RWPE2 (cell line): ENCODE data around the gene RAB9A.
"Not testable (repeated sequence)": the region's sequence is repeated elsewhere in the genome, so short reads cannot be mapped to it uniquely, and the experiment has no call there.

Experiments
- ATAC-seq: fragments of 200-7000 bp; cut with Tn5 transposase; 3 replicates; pipeline ENCODE4 v1.9.1; 2021; ENCODE audit warnings: low read depth
- DNase-seq: peaks from one replicate; pipeline ENCODE4 v3.0.0-alpha.2; 2020; ENCODE audit warnings: low spot score
- H3K27ac ChIP-seq: fragments of 450-650 bp; 2 replicates; pipeline ENCODE4 v1.5.1; 2017; ENCODE audit warnings: mild to moderate bottlenecking; ENCODE audit not compliant: poor library complexity, severe bottlenecking
- H3K27me3 ChIP-seq: fragments of 250-450 bp; sonication (Bioruptor Pico); 2 replicates; pipeline ENCODE4 v1.5.1; 2021; ENCODE audit warnings: mild to moderate bottlenecking, moderate library complexity; ENCODE audit not compliant: insufficient read depth, poor library complexity, severe bottlenecking
- H3K36me3 ChIP-seq: fragments of 250-450 bp; sonication (Bioruptor Pico); 2 replicates; pipeline ENCODE4 v1.5.1; 2020; ENCODE audit warnings: low read depth, mild to moderate bottlenecking, moderate library complexity
- H3K4me1 ChIP-seq: fragments of 250-450 bp; sonication (Bioruptor Pico); 2 replicates; pipeline ENCODE4 v1.5.1; 2021; ENCODE audit warnings: mild to moderate bottlenecking, moderate library complexity; ENCODE audit not compliant: insufficient read depth, poor library complexity, severe bottlenecking
- H3K4me3 ChIP-seq: fragments of 250-450 bp; sonication (Bioruptor Pico); 2 replicates; pipeline ENCODE4 v1.5.1; 2021; ENCODE audit warnings: mild to moderate bottlenecking, moderate library complexity; ENCODE audit not compliant: severe bottlenecking
- H3K9me3 ChIP-seq: fragments of 250-450 bp; sonication (Bioruptor Pico); 2 replicates; pipeline ENCODE4 v1.5.1; 2021; ENCODE audit warnings: mild to moderate bottlenecking, moderate library complexity; ENCODE audit not compliant: severe bottlenecking
- TF ChIP-seq, protein P1 (sequence below): fragments of 450-650 bp; IDR thresholded peaks from one replicate; pipeline ENCODE4 v1.5.1; 2017; ENCODE audit warnings: mild to moderate bottlenecking, moderate library complexity; ENCODE audit not compliant: poor library complexity, severe bottlenecking

Gene RAB9A

DNA sequence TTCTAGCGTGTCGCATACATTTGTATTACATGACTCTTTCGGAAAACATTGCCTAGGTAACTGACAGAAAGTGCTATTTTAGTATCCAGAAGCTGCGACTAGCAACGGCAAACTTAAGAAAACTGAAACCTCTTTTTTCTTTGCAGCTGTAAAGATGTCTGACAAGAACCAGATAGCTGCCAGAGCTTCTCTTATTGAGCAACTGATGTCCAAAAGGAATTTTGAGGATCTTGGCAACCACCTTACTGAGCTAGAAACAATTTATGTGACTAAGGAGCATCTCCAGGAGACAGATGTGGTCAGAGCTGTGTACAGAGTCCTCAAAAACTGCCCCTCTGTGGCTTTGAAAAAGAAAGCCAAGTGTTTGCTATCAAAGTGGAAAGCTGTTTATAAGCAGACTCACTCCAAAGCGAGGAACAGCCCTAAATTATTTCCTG is 26.6 kb upstream of the RAB9A start:
- ATAC-seq (no peak), DNase-seq (no peak)
- Histone ChIP-seq H3K27ac (no peak overlapping the region), H3K4me3 (no peak overlapping the region), H3K36me3 (no peaks in the 10 kb centered on the region), H3K9me3 (no peaks in the 10 kb centered on the region), H3K4me1 (peaks cover 8% of the 10 kb centered on the region), H3K27me3 (no peaks in the 10 kb centered on the region)
- TF ChIP-seq, protein P1, sequence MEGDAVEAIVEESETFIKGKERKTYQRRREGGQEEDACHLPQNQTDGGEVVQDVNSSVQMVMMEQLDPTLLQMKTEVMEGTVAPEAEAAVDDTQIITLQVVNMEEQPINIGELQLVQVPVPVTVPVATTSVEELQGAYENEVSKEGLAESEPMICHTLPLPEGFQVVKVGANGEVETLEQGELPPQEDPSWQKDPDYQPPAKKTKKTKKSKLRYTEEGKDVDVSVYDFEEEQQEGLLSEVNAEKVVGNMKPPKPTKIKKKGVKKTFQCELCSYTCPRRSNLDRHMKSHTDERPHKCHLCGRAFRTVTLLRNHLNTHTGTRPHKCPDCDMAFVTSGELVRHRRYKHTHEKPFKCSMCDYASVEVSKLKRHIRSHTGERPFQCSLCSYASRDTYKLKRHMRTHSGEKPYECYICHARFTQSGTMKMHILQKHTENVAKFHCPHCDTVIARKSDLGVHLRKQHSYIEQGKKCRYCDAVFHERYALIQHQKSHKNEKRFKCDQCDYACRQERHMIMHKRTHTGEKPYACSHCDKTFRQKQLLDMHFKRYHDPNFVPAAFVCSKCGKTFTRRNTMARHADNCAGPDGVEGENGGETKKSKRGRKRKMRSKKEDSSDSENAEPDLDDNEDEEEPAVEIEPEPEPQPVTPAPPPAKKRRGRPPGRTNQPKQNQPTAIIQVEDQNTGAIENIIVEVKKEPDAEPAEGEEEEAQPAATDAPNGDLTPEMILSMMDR: no peak

DNA sequence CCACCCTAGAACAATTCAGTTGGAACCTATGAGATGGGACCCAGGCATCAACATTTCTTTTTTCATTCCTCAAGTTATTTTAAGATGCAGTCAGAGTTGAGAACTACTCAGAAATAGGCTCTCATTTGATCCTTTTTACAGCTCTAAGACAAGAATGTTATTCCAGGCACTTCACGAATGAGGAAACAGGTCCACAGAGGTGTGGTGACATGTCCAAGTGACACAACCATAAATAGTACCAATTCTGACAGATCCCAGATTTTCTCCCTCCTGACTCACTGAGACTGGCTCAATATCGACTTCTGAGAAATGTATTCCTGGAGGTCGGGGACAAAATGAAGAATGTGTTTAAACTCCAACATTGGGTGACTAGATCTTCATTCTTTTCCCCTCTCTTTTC is 24.9 kb upstream of the RAB9A start:
- no peak overlapping the region for H3K4me3 ChIP-seq
- no peaks in the 10 kb centered on the region for H3K36me3 ChIP-seq
- TF ChIP-seq, protein P1: no peak
- H3K27ac ChIP-seq: no peak overlapping the region
- H3K4me1 ChIP-seq: peaks cover 10% of the 10 kb centered on the region
- DNase-seq (no peak), ATAC-seq (no peak)
- H3K27me3 ChIP-seq: no peaks in the 10 kb centered on the region
- H3K9me3 ChIP-seq: no peaks in the 10 kb centered on the region

DNA sequence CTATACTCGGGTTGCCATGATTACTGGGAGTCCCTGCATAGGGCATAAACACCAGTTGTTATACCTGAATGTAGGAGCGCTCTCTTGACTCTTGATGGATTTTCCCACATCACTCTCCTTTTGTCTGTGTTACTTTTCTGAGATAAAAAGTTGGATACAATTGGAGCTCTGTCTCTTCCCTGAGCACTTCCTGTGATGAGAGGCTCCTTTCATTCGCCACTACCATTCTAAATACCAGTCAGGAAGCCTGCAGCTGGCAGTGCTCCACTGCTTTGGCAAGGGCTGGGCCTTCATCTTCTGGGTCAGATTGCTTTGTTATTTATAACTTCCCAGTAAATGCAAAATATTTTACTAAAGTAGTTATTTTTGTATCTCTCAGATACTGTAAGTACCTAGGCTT is 22.1 kb upstream of the RAB9A start:
- TF ChIP-seq, protein P1: no peak
- no peaks in the 10 kb centered on the region for H3K9me3 ChIP-seq
- ATAC-seq (no peak), DNase-seq (no peak)
- H3K27me3 ChIP-seq: no peaks in the 10 kb centered on the region
- no peak overlapping the region for H3K27ac ChIP-seq
- H3K4me1 ChIP-seq: peaks cover 9% of the 10 kb centered on the region
- no peak overlapping the region for H3K4me3 ChIP-seq
- H3K36me3 ChIP-seq: no peaks in the 10 kb centered on the region

DNA sequence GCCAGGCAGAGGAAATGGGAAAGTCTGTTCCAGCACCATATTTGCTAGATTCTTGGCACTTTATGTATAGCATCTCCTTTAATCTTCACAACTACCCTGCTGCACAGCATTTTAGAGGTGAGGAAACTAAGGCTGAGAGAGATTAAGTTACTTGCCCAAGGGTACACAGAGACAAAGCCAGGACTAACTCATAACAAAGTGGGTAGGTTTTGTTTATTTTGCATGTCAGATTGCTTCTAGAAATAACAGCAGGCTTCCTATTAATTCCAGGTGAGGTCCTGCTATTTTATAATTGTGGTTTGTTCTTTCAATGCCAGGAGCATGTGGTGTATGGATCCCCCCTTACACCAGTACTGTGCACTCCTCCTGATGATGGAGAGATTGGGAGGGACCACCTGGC is 21.0 kb upstream of the RAB9A start:
- TF ChIP-seq, protein P1: no peak
- no peak for DNase-seq
- peaks cover 9% of the 10 kb centered on the region for H3K4me1 ChIP-seq
- no peaks in the 10 kb centered on the region for H3K36me3 ChIP-seq
- H3K4me3 ChIP-seq: no peak overlapping the region
- no peaks in the 10 kb centered on the region for H3K27me3 ChIP-seq
- no peak overlapping the region for H3K27ac ChIP-seq
- peak; percentile 41; the same call in 1 of the 3 replicates for ATAC-seq
- no peaks in the 10 kb centered on the region for H3K9me3 ChIP-seq

DNA sequence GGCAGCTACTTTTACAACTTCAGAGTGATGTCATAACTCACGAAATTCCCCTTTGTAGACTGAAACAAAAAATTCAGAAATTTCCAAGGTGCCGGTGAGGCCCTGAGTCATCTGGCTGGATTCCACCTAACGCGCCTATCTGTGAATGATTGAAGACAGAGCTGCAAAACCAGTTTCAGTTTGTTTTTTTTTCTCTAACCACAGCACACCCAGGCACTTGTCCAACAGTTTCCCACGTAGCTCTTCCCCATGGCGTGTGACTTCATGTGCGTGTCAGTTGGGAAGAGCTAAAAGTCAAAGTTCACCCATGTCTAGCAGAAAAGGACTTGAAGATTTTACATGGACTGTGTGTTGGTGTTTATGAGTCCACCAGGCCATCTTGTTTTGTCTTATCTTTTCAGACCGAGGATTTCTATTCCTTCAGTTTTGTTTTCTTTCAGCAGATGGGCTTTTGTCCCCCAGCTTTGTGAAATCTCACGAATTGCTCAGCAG is 19.6 kb upstream of the RAB9A start:
- Histone ChIP-seq H3K27me3 (no peaks in the 10 kb centered on the region), H3K27ac (peak overlapping the region; percentile 36), H3K4me3 (no peak overlapping the region), H3K9me3 (no peaks in the 10 kb centered on the region), H3K4me1 (peaks cover 9% of the 10 kb centered on the region), H3K36me3 (no peaks in the 10 kb centered on the region)
- ATAC-seq (peak; percentile 81), DNase-seq (peak; percentile 77)
- TF ChIP-seq, protein P1: no peak

DNA sequence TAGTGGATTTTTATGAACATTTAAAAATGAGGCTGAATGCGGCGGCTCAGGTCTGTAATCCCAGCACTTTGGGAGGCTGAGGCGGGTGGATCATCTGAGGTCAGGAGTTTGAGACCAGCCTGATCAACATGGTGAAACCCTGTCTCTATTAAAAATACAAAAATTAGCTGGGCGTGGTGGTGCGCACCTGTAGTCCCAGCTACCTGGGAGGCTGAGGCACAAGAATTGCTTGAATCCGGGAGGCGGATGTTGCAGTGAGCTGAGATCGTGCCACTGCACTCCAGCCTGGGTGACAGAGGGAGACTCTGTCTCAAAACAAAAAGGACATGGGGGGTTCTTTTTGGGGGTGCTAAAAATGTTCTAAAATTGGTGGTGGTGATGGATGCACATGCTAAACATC is 19.2 kb upstream of the RAB9A start:
- H3K27me3 ChIP-seq, DNase-seq, ATAC-seq, H3K9me3 ChIP-seq, H3K4me3 ChIP-seq, H3K4me1 ChIP-seq, H3K36me3 ChIP-seq: not testable (repeated sequence)
- H3K27ac ChIP-seq: peak overlapping the region; percentile 36
